ENCODE measurements around the gene PHACTR1. TPM values are rescaled to one million over a fixed set of nuclear protein-coding genes. Genes with fewer than 3 reads are reported as not detected.

Gene PHACTR1
- total RNA-seq, 5 donors from 2014 or later (not counting 1 experiment from before 2014, with no cell fraction given), result 0.63 to 2.6 (median 1.1) TPM

DNA sequence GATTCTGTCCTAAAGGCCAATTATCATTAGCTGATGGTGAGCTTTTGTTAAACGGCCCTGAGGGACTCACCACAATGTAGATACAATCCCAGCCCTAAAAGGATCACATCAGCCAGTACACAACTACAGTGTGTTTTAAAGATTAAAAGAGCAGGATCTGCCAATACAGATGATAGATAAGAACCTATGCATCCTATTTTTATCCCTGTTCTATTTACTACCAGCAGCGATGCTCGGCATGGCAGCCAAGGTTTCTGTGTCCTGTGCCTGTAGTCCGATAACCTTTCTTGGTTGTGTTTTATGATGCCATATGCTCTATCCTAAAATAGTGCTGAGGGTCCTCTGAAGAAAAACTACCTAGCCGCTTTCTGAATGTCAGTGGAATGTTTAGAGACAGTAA lies 289.4 kb downstream of the PHACTR1 start:
- Mint-ChIP-seq H3K4me1 (no peaks in the 10 kb centered on the region), H3K27ac (no peak overlapping the region), H3K36me3 (no peaks in the 10 kb centered on the region), H3K27me3 (peaks cover 25 to 26% of the 10 kb centered on the region in 2 donors), H3K4me3 (no peak overlapping the region), H3K9me3 (no peaks in the 10 kb centered on the region)
- Histone ChIP-seq H3K9me3 (no peaks in the 10 kb centered on the region), H3K27me3 (replicated peaks in 1 of 2; ENCODE audit: control insufficient read depth in 2 of 2, extremely low read depth in 1 of 2, insufficient read depth in 2 of 2, low read length in 1 of 2) (peaks cover 0 to 3% of the 10 kb centered on the region in 2 experiments), H3K4me3 (ENCODE audit: control insufficient read depth in 1 of 2, extremely low read depth in 1 of 2, low read length in 1 of 2) (no peak overlapping the region), H3K27ac (ENCODE audit: low read length) (no peak overlapping the region), H3K4me1 (ENCODE audit: control insufficient read depth in 1 of 2, extremely low read depth in 1 of 2, insufficient read depth in 2 of 2, low read length in 2 of 2) (no peaks in the 10 kb centered on the region), H3K36me3 (ENCODE audit: control insufficient read depth in 2 of 2, extremely low read depth in 1 of 2, insufficient read depth in 1 of 2, low read length in 1 of 2) (no peaks in the 10 kb centered on the region)
- 100% methylated on average over 1 of the region's 5 CpGs for WGBS (ENCODE audit: insufficient coverage)
- CTCF ChIA-PET, result interaction anchor here in 1 of 2 donors (0.7 kb wide), 1 partner anchor 31 kb away, joined by 7 read pairs; no protein-coding TSS in a partner anchor
- POLR2A ChIA-PET, result no interaction called here
- no peak for ATAC-seq (replicated peaks in 1 of 4)
- no peak for DNase-seq

DNA sequence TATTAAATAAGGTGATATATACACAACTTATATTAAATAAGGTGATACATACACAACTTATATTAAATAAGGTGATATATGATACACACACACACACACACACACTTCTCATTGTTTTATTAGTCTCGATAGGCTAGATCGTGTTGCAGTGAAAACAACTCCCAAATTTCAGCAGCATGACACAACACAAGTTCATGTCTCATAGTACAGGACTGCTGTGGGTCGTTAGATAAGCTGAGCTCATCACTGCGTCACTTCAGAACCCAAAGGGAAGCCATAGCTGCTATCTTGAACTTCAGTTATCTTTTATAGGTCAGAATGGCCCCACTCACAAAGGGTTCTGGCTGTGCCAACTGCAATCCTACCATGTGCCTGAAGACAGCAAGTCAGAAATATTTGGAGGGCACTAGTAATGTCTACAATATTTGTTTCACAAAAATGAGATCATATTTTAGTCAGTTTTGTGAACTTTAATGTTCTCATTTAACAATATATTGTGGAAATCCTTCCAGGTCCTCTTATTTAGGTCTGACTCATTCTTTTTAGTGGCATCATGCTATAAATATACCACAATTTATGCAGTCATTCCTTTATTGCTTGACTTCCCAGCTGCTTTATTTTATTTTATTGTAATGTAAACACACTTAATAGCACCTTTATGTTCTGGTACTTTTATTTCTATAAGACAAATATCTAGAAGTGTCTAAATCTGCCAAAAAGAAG lies 290.2 kb downstream of the PHACTR1 start:
- no peaks in the 10 kb centered on the region for H3K9me3 Mint-ChIP-seq
- no peaks in the 10 kb centered on the region for H3K4me1 ChIP-seq (ENCODE audit: control insufficient read depth in 1 of 2, extremely low read depth in 1 of 2, insufficient read depth in 2 of 2, low read length in 2 of 2)
- no peaks in the 10 kb centered on the region for H3K36me3 Mint-ChIP-seq
- ChIA-PET POLR2A (no interaction called here), CTCF (no interaction called here)
- H3K36me3 ChIP-seq (ENCODE audit: control insufficient read depth in 2 of 2, extremely low read depth in 1 of 2, insufficient read depth in 1 of 2, low read length in 1 of 2), result no peaks in the 10 kb centered on the region
- no peak for ATAC-seq (replicated peaks in 1 of 4)
- peaks cover 32% of the 10 kb centered on the region in 2 donors for H3K27me3 Mint-ChIP-seq
- no peak overlapping the region for H3K4me3 ChIP-seq (ENCODE audit: control insufficient read depth in 1 of 2, extremely low read depth in 1 of 2, low read length in 1 of 2)
- H3K9me3 ChIP-seq, result no peaks in the 10 kb centered on the region
- H3K27ac Mint-ChIP-seq, result no peak overlapping the region
- no peaks in the 10 kb centered on the region for H3K4me1 Mint-ChIP-seq
- no peak for DNase-seq
- peaks cover 0 to 3% of the 10 kb centered on the region in 2 experiments for H3K27me3 ChIP-seq (replicated peaks in 1 of 2; ENCODE audit: control insufficient read depth in 2 of 2, extremely low read depth in 1 of 2, insufficient read depth in 2 of 2, low read length in 1 of 2)
- no peak overlapping the region for H3K27ac ChIP-seq (ENCODE audit: low read length)
- H3K4me3 Mint-ChIP-seq, result no peak overlapping the region
- whole genome bisulfite sequencing (ENCODE audit: insufficient coverage), result 69% methylated on average over 2 of the region's 4 CpGs

DNA sequence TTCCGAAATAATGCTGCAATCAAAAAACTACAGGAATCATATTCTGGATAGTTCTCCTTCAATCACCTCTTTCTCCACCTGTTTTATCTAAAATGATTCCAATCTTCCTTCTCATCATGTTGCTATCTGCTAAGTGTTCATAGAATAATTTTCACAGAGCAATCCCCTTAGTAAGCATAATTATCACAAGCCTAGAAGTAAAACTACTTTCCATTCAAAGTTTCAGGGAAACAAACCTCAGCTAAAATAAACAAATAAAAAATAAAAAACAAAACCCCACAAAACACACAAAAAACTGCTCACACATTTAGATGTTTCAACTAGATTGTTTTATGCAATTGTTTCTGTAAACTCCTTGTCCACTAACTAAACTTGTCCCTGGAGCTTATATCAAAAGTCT lies 291.2 kb downstream of the PHACTR1 start:
- H3K4me3 ChIP-seq (ENCODE audit: control insufficient read depth in 1 of 2, extremely low read depth in 1 of 2, low read length in 1 of 2), result no peak overlapping the region
- H3K9me3 Mint-ChIP-seq, result no peaks in the 10 kb centered on the region
- peaks cover 0 to 7% of the 10 kb centered on the region in 2 experiments for H3K27me3 ChIP-seq (replicated peaks in 1 of 2; ENCODE audit: control insufficient read depth in 2 of 2, extremely low read depth in 1 of 2, insufficient read depth in 2 of 2, low read length in 1 of 2)
- no peaks in the 10 kb centered on the region for H3K9me3 ChIP-seq
- no peak overlapping the region for H3K27ac ChIP-seq (ENCODE audit: low read length)
- peaks cover 42% of the 10 kb centered on the region in 2 donors for H3K27me3 Mint-ChIP-seq
- no peak for DNase-seq
- no peaks in the 10 kb centered on the region for H3K36me3 ChIP-seq (ENCODE audit: control insufficient read depth in 2 of 2, extremely low read depth in 1 of 2, insufficient read depth in 1 of 2, low read length in 1 of 2)
- H3K27ac Mint-ChIP-seq, result no peak overlapping the region
- CTCF ChIA-PET, result no interaction called here
- H3K4me3 Mint-ChIP-seq, result no peak overlapping the region
- H3K4me1 ChIP-seq (ENCODE audit: control insufficient read depth in 1 of 2, extremely low read depth in 1 of 2, insufficient read depth in 2 of 2, low read length in 2 of 2), result peaks cover 0 to 1% of the 10 kb centered on the region in 2 experiments
- H3K4me1 Mint-ChIP-seq, result peaks cover 0 to 3% (median 2%) of the 10 kb centered on the region in 3 donors
- H3K36me3 Mint-ChIP-seq, result no peaks in the 10 kb centered on the region
- no CpG with 5 or more reads among the region's 1 CpG for WGBS (ENCODE audit: insufficient coverage)
- POLR2A ChIA-PET, result no interaction called here
- no peak for ATAC-seq (replicated peaks in 1 of 4)

DNA sequence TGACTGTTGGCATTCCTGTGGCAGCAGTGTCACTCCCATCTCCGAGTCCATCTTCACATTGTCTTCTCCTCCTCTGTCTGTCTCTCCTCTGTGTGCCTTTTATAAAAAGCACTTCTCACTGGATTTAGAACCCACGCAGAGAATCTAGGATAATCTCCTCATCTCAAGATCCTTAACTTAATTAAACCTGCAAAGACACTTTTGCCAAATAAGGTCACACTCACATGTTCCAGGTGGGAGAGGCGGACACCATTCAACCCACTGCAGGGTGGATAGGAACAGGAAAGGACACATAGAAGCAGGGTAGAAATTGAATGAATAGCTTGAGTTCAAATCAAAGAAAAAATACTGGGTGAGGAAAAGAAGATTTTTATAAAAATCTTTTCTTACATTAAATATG lies 292.5 kb downstream of the PHACTR1 start:
- H3K4me3 Mint-ChIP-seq, result no peak overlapping the region
- Histone ChIP-seq H3K9me3 (no peaks in the 10 kb centered on the region), H3K36me3 (ENCODE audit: control insufficient read depth in 2 of 2, extremely low read depth in 1 of 2, insufficient read depth in 1 of 2, low read length in 1 of 2) (no peaks in the 10 kb centered on the region), H3K27ac (ENCODE audit: low read length) (no peak overlapping the region), H3K4me3 (ENCODE audit: control insufficient read depth in 1 of 2, extremely low read depth in 1 of 2, low read length in 1 of 2) (no peak overlapping the region), H3K4me1 (ENCODE audit: control insufficient read depth in 1 of 2, extremely low read depth in 1 of 2, insufficient read depth in 2 of 2, low read length in 2 of 2) (peaks cover 5% of the 10 kb centered on the region in 2 experiments), H3K27me3 (replicated peaks in 1 of 2; ENCODE audit: control insufficient read depth in 2 of 2, extremely low read depth in 1 of 2, insufficient read depth in 2 of 2, low read length in 1 of 2) (peaks cover 0 to 15% of the 10 kb centered on the region in 2 experiments)
- no peak overlapping the region for H3K27ac Mint-ChIP-seq
- no peaks in the 10 kb centered on the region for H3K36me3 Mint-ChIP-seq
- H3K27me3 Mint-ChIP-seq, result peaks cover 49% of the 10 kb centered on the region in 2 donors
- ChIA-PET POLR2A (no interaction called here), CTCF (no interaction called here)
- ATAC-seq (replicated peaks in 1 of 4) (no peak), DNase-seq (no peak)
- H3K4me1 Mint-ChIP-seq, result peaks cover 7 to 10% (median 9%) of the 10 kb centered on the region in 3 donors
- no peaks in the 10 kb centered on the region for H3K9me3 Mint-ChIP-seq
- 50% methylated on average over 1 of the region's 3 CpGs for WGBS (ENCODE audit: insufficient coverage)

DNA sequence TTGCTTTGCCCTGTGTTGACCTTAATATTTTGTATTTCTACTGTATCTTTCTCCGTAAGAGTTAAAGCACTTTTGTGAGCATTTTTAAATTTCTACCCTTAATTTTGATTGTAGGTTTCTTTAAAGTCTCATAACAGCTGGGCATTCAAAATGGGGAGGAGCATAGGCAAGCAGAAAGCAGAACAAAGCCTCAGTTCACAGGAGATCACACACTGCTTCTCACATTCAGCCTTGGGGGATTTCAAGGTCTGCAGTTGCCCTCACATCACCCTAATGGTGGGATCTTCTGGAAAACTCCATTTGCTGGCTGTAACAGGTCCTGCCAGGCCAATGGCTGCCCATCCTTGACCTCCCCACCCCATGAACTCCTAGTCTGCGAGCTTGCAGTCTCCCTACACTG lies 292.9 kb downstream of the PHACTR1 start:
- Histone ChIP-seq H3K27me3 (replicated peaks in 1 of 2; ENCODE audit: control insufficient read depth in 2 of 2, extremely low read depth in 1 of 2, insufficient read depth in 2 of 2, low read length in 1 of 2) (peaks cover 0 to 20% of the 10 kb centered on the region in 2 experiments), H3K4me3 (ENCODE audit: control insufficient read depth in 1 of 2, extremely low read depth in 1 of 2, low read length in 1 of 2) (no peak overlapping the region), H3K9me3 (no peaks in the 10 kb centered on the region), H3K36me3 (ENCODE audit: control insufficient read depth in 2 of 2, extremely low read depth in 1 of 2, insufficient read depth in 1 of 2, low read length in 1 of 2) (no peaks in the 10 kb centered on the region), H3K27ac (ENCODE audit: low read length) (no peak overlapping the region), H3K4me1 (ENCODE audit: control insufficient read depth in 1 of 2, extremely low read depth in 1 of 2, insufficient read depth in 2 of 2, low read length in 2 of 2) (peaks cover 5% of the 10 kb centered on the region in 2 experiments)
- no peaks in the 10 kb centered on the region for H3K9me3 Mint-ChIP-seq
- POLR2A ChIA-PET, result no interaction called here
- DNase-seq (no peak), ATAC-seq (replicated peaks in 1 of 4) (no peak)
- no peak overlapping the region for H3K4me3 Mint-ChIP-seq
- peaks cover 50 to 52% of the 10 kb centered on the region in 2 donors for H3K27me3 Mint-ChIP-seq
- peaks cover 7 to 10% (median 9%) of the 10 kb centered on the region in 3 donors for H3K4me1 Mint-ChIP-seq
- CTCF ChIA-PET, result no interaction called here
- no peak overlapping the region for H3K27ac Mint-ChIP-seq
- 85% methylated on average over 1 of the region's 2 CpGs for WGBS (ENCODE audit: insufficient coverage)
- no peaks in the 10 kb centered on the region for H3K36me3 Mint-ChIP-seq

DNA sequence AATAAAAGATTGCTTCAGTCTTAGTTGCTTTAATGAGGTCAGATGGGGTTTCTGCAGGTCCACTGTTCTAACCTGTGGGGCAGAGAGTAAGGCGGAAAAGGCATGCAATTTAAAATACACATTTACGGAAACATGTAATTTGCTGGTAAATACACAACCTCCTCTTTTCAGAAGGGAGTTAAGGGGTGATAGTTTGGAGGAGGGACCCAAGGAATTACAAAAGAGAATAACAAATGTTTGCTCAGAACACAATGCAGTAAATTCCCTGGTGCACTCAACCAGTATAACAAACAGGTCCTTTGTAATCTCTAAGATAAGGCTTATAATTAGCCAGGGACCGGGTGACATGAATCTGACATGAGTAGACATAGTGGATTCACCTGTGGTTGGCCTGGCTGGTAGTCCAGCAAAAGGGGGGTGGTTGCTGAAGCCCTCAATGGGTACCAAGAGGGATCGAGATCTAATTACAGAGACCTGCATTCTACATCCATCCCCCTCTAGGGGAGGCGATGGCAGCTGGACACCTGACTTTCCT lies 295.1 kb downstream of the PHACTR1 start:
- POLR2A ChIA-PET, result no interaction called here
- H3K36me3 ChIP-seq (ENCODE audit: control insufficient read depth in 2 of 2, extremely low read depth in 1 of 2, insufficient read depth in 1 of 2, low read length in 1 of 2), result no peaks in the 10 kb centered on the region
- H3K9me3 Mint-ChIP-seq, result no peaks in the 10 kb centered on the region
- H3K27me3 ChIP-seq (replicated peaks in 1 of 2; ENCODE audit: control insufficient read depth in 2 of 2, extremely low read depth in 1 of 2, insufficient read depth in 2 of 2, low read length in 1 of 2), result peaks cover 0 to 25% of the 10 kb centered on the region in 2 experiments
- H3K36me3 Mint-ChIP-seq, result no peaks in the 10 kb centered on the region
- H3K27ac Mint-ChIP-seq, result no peak overlapping the region
- H3K9me3 ChIP-seq, result no peaks in the 10 kb centered on the region
- CTCF ChIA-PET, result no interaction called here
- peaks cover 54 to 65% of the 10 kb centered on the region in 2 donors for H3K27me3 Mint-ChIP-seq
- H3K27ac ChIP-seq (ENCODE audit: low read length), result no peak overlapping the region
- DNase-seq (no peak), ATAC-seq (replicated peaks in 1 of 4) (no peak)
- H3K4me3 Mint-ChIP-seq, result peak overlapping the region in 1 of 3 donors; percentile 9
- H3K4me3 ChIP-seq (ENCODE audit: control insufficient read depth in 1 of 2, extremely low read depth in 1 of 2, low read length in 1 of 2), result no peak overlapping the region
- H3K4me1 ChIP-seq (ENCODE audit: control insufficient read depth in 1 of 2, extremely low read depth in 1 of 2, insufficient read depth in 2 of 2, low read length in 2 of 2), result peaks cover 5% of the 10 kb centered on the region in 2 experiments
- H3K4me1 Mint-ChIP-seq, result peaks cover 7 to 10% (median 9%) of the 10 kb centered on the region in 3 donors
- 80% methylated on average over 1 of the region's 5 CpGs for WGBS (ENCODE audit: insufficient coverage)
